Heart left ventricle (tissue), 16 donors: ENCODE measurements around the gene NDUFS4. TPM values are rescaled to one million over a fixed set of nuclear protein-coding genes. Genes with fewer than 3 reads are reported as not detected.
"Not testable (repeated sequence)": the region's sequence is repeated elsewhere in the genome, so short reads cannot be mapped to it uniquely, and the experiment has no call there.

Experiments
- ATAC-seq, 4 donors: fragments of 200-7000 bp; cut with Tn5 transposase; one replicate each; pipeline ENCODE4 v1.9.1; 2020 to 2022; ENCODE audit warnings: moderate library complexity in 4 of 4, mild to moderate bottlenecking in 3 of 4, moderate number of reproducible peaks in 1 of 4
- DNase-seq, 5 donors: peaks; one replicate each; pipeline ENCODE4 v3.0.0-alpha.2; 2020
- H3K27ac ChIP-seq, 12 donors: fragments of 200-600 bp; sonication (generic) in 4 of 12; one replicate each; pipeline versions ENCODE4 v1.5.0 to v1.8.0; 2016 to 2022; ENCODE audit warnings: mild to moderate bottlenecking in 2 of 12
- H3K27me3 ChIP-seq, 9 donors: fragments of 200-600 bp; sonication (generic) in 2 of 9; one replicate each; pipeline versions ENCODE4 v1.5.1 to v1.8.0; 2016 to 2022; ENCODE audit warnings: mild to moderate bottlenecking in 3 of 9
- H3K36me3 ChIP-seq, 9 donors: fragments of 200-600 bp; sonication (generic) in 2 of 9; one replicate each; pipeline versions ENCODE4 v1.5.0 to v1.8.0; 2018 to 2022; ENCODE audit warnings: mild to moderate bottlenecking in 2 of 9
- H3K4me1 ChIP-seq, 12 donors: fragments of 200-600 bp; sonication (generic) in 4 of 12; one replicate each; pipeline versions ENCODE4 v1.5.0 to v1.8.0; 2016 to 2022; ENCODE audit warnings: mild to moderate bottlenecking in 3 of 12
- H3K4me3 ChIP-seq, 12 donors: fragments of 200-600 bp; sonication (generic) in 4 of 12; one replicate each; pipeline versions ENCODE4 v1.5.0 to v1.8.0; 2017 to 2022; ENCODE audit warnings: mild to moderate bottlenecking in 9 of 12, moderate library complexity in 4 of 12
- H3K9me3 ChIP-seq, 12 donors: fragments of 200-600 bp; sonication (generic) in 4 of 12; one replicate each; pipeline versions ENCODE4 v1.5.0 to v1.8.0; 2016 to 2022; ENCODE audit warnings: mild to moderate bottlenecking in 1 of 12
- POLR2A ChIP-seq, 2 donors: fragments of 450-650 bp; IDR thresholded peaks; one replicate each; pipeline ENCODE4 v1.6.1; 2017; ENCODE audit warnings: antibody characterized with exemption in 2 of 2, mild to moderate bottlenecking in 2 of 2, moderate library complexity in 2 of 2
- WGBS, 4 donors: extraction: QIAGEN DNeasy Blood & Tissue Kit in 2 of 4; methylation state at CpG; one replicate each; pipeline versions ENCODE4 v1.1.5 to v1.1.7; 2013 to 2018; 5-methylcytosine and 5-hydroxymethylcytosine counted together
- intact Hi-C, 10 donors: fragments of 100-400 bp; cut with DNase I; formaldehyde crosslinking; loops; one replicate each; pipeline versions ENCODE4 v1.11.1 to v1.14.2; 2022
- polyA plus RNA-seq, 2 donors: library from polyadenylated mRNA; stranded (reverse); fragments of 200-250 nt; gene quantifications; one replicate each; pipeline ENCODE4 v1.2.3, GENCODE V29; 2013
- total RNA-seq, 9 donors: library from RNA; depleted of rRNA in 2 of 9; stranded (reverse); fragments of >200 nt in 2 of 9; fragmentation: NEBNext Ultra II Directional in 3 of 9; extraction: Animal tissue kit (Norgen Biotek cat#: 25700) in 3 of 9; gene quantifications; one replicate each; pipeline versions ENCODE4 v1.1.0 to v1.2.4, GENCODE V29; 2016 to 2023
- TF ChIP-seq, protein P1 (sequence below), 12 donors: fragments of 200-600 bp; sonication (generic) in 4 of 12; IDR thresholded peaks; one replicate each; pipeline versions ENCODE4 v1.5.0 to v1.8.0; 2018 to 2022; ENCODE audit warnings: antibody characterized with exemption in 12 of 12, mild to moderate bottlenecking in 5 of 12
- donor health status: ischemic (EF 13 %, LVEDD 7.1; RV severe dilation, severe dysfunction).
- donor health status: healthy with polysubstance abuse.
- donor health status: DM: no; HTN: yes; CAD: no.
- donor health status: DM: no; HTN: no; CAD: no.
- donor health status: ischemic (EF 25% LVEDD 6.9; RV normal size, moderate dysfunction).
- donor health status: ischemic (EF 25% LVEDD 5.7; RV mildly dilated, moderate dysfunction).
- donor health status: healthy.
- donor health status: DM: yes; HTN: yes; CAD: no.
- donor health status: ischemic (EF 35%, LVEDD 5.7; RV mildly dilated, moderate dysfunction).
- donor health status: nonischemic (EF 11% LVEDD 7.7; RV severe dilation, severe dysfunction).
- donor health status: DM: yes; HTN: yes; CAD: no.
- donor health status: PGD.
- donor health status: ischemic (EF 29% LVEDD 5.4; RV normal size, mild dysfunction).
- donor health status: nonischemic (EF 23%, LVEDD 6.1; RV moderate dilation, normal function).

The NDUFS4 gene
- total and polyA plus RNA-seq, 11 donors = 109 to 259 (median 185) TPM

DNA sequence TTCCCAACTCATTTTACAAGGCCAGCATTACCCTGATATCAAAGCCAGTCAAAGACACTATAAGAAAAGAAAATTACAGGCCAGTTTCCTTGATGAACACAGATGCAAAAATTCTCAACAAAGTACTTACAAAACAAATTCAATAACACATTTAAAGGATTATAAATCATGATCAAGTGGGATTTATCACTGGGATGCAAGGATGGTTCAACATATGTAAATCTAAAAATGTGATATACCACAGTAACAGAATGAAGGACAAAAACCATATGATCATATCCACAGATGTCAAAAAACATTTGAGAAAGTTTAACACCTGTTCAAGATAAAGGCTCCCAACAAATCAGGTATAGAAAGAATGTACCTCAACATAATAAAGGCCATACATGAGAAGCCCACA lies 130.6 kb downstream of the NDUFS4 start:
- Histone ChIP-seq H3K27me3 (no peaks in the 10 kb centered on the region), H3K36me3 (peaks cover 0 to 2% (median 0%) of the 10 kb centered on the region in 9 donors), H3K4me1 (no peaks in the 10 kb centered on the region), H3K4me3 (no peak overlapping the region), H3K27ac (no peak overlapping the region), H3K9me3 (peaks cover 4 to 78% (median 42%) of the 10 kb centered on the region in 12 donors)
- ATAC-seq (no peak), DNase-seq (no peak)
- TF ChIP-seq, protein P1, sequence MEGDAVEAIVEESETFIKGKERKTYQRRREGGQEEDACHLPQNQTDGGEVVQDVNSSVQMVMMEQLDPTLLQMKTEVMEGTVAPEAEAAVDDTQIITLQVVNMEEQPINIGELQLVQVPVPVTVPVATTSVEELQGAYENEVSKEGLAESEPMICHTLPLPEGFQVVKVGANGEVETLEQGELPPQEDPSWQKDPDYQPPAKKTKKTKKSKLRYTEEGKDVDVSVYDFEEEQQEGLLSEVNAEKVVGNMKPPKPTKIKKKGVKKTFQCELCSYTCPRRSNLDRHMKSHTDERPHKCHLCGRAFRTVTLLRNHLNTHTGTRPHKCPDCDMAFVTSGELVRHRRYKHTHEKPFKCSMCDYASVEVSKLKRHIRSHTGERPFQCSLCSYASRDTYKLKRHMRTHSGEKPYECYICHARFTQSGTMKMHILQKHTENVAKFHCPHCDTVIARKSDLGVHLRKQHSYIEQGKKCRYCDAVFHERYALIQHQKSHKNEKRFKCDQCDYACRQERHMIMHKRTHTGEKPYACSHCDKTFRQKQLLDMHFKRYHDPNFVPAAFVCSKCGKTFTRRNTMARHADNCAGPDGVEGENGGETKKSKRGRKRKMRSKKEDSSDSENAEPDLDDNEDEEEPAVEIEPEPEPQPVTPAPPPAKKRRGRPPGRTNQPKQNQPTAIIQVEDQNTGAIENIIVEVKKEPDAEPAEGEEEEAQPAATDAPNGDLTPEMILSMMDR (IDR thresholded peaks at IDR 0.05) = no peak
- no peak for TF ChIP-seq POLR2A (IDR thresholded peaks at IDR 0.05)
- intact Hi-C loops = no loop called here

DNA sequence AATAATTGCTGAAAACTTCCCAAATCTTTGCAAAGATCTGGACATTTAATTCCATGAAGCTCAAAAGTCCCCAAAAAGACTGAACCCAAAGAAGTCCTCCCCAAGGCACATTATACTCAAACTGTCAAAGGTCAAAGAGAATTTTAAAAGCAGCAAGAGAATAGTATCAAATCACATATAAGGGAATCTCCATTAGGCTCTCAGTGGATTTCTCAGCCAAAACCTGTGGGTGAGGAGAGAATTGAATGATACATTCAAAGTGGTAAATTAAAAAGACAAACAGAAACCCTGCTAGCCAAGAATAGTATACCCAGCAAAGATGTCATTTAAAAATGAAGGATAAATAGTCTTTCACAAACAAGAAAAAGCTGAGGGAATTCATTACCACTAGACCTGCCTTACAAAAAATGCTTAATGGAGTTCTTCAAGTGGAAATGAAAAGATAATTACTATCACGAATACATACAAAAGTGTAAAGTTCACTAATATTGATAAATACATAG lies 134.1 kb downstream of the NDUFS4 start:
- no peak for ATAC-seq
- peaks cover 4 to 89% (median 47%) of the 10 kb centered on the region in 12 donors for H3K9me3 ChIP-seq
- H3K36me3 ChIP-seq = peaks cover 0 to 2% (median 0%) of the 10 kb centered on the region in 9 donors
- DNase-seq = no peak
- intact Hi-C loops = no loop called here
- 95 to 100% (median 97%) methylated on average over 1 of the region's 1 CpG for WGBS, 4 donors
- TF ChIP-seq, protein P1 (IDR thresholded peaks at IDR 0.05) = no peak
- no peak for TF ChIP-seq POLR2A (IDR thresholded peaks at IDR 0.05)
- H3K27me3 ChIP-seq = no peaks in the 10 kb centered on the region
- H3K4me1 ChIP-seq = no peaks in the 10 kb centered on the region
- no peak overlapping the region for H3K4me3 ChIP-seq
- no peak overlapping the region for H3K27ac ChIP-seq

DNA sequence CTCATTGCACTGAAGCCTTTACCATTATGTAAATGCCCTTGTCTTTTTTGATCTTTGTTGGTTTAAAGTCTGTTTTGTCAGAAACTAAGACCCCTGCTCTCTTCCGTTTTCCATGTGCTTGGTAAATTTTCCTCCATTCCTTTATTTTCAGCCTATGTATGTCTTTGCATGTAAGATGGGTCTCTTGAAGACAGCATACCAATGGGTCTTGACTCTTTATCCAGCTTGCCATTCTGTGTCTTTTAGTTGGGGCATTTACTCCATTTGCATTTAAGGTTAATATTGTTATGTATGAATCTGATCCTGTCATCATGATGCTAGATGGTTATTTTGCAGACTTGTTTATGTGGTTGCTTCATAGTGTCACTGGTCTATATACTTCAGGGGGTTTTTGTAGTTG lies 150.0 kb downstream of the NDUFS4 start:
- H3K36me3 ChIP-seq, H3K4me1 ChIP-seq, H3K27ac ChIP-seq, intact Hi-C loops, H3K27me3 ChIP-seq, ATAC-seq, H3K4me3 ChIP-seq, DNase-seq: not testable (repeated sequence)
- peaks cover 0 to 67% (median 26%) of the 10 kb centered on the region in 12 donors for H3K9me3 ChIP-seq
- 96 to 100% (median 98%) methylated on average over 1 of the region's 1 CpG for WGBS, 4 donors

DNA sequence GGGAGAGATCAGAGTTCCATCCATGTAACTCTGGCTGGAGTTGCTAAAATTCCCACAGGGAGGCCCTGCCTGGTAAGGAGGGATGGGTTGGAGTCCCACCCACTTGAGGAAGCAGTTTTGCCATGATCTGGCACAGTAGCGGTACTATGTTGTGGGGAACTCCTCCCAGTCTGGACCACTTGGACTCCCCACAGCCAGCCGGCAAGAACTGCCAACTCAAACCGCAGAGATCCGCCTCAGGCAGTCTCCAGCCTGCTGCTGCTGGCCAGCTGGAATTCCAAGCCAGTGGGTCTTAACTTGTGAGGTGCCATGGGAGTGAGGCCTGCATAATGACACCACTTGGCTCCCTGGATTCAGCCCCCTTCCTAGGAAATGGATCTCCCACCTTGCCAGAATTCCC lies 151.9 kb downstream of the NDUFS4 start:
- Histone ChIP-seq H3K27me3 (no peaks in the 10 kb centered on the region), H3K27ac (no peak overlapping the region), H3K9me3 (peaks cover 0 to 50% (median 14%) of the 10 kb centered on the region in 12 donors), H3K36me3 (no peaks in the 10 kb centered on the region), H3K4me3 (no peak overlapping the region), H3K4me1 (no peaks in the 10 kb centered on the region)
- ATAC-seq = no peak
- DNase-seq = no peak
- TF ChIP-seq, protein P1 (IDR thresholded peaks at IDR 0.05) = no peak
- no peak for TF ChIP-seq POLR2A (IDR thresholded peaks at IDR 0.05)
- intact Hi-C loops = no loop called here
- 93 to 100% (median 94%) methylated on average over 4 of the region's 4 CpGs; no CpG with 5 or more reads in 1 of the 4 donors for WGBS, 4 donors
